Neural crest cell (in vitro differentiated cells): ENCODE measurements around the gene TBX15. TPM values are rescaled to one million over a fixed set of nuclear protein-coding genes. Genes with fewer than 3 reads are reported as not detected.
A peak's percentile ranks its signal among the peaks of the same experiment; 100 is the strongest.

Experiments
- DNase-seq: peaks from one replicate; pipeline ENCODE4 v3.0.0; 2021; ENCODE audit warnings: low read depth, mixed read lengths, low spot score
- H3K27ac Mint-ChIP-seq: one replicate; pipeline ENCODE4 v1.8.0; 2021; ENCODE audit warnings: mild to moderate bottlenecking, mixed read lengths; ENCODE audit not compliant: unreplicated experiment
- H3K27me3 Mint-ChIP-seq: 2 replicates; pipeline ENCODE4 v1.8.0; 2021; ENCODE audit warnings: low read depth, mild to moderate bottlenecking, mixed read lengths
- H3K36me3 Mint-ChIP-seq: 2 replicates; pipeline ENCODE4 v1.8.0; 2021; ENCODE audit warnings: low read depth, mild to moderate bottlenecking, mixed read lengths
- H3K4me1 Mint-ChIP-seq: 2 replicates; pipeline ENCODE4 v1.8.0; 2021; ENCODE audit warnings: mixed read lengths
- H3K4me3 Mint-ChIP-seq: one replicate; pipeline ENCODE4 v1.8.0; 2021; ENCODE audit warnings: mild to moderate bottlenecking, mixed read lengths
- H3K9me3 Mint-ChIP-seq: 2 replicates; pipeline ENCODE4 v1.8.0; 2021; ENCODE audit warnings: mixed read lengths
- total RNA-seq: library from RNA; stranded (reverse); gene quantifications from 2 replicates; pipeline ENCODE4 v1.2.1, GENCODE V29; 2021
- TF ChIP-seq, protein P1 (sequence below): fragments of 200-600 bp; sonication (generic); conservative IDR thresholded peaks from 2 replicates; pipeline ENCODE4 v1.5.0; 2021; ENCODE audit warnings: antibody characterized with exemption, mild to moderate bottlenecking

The TBX15 gene
- total RNA-seq, 1 donor from 2014 or later: 3.2 TPM

DNA sequence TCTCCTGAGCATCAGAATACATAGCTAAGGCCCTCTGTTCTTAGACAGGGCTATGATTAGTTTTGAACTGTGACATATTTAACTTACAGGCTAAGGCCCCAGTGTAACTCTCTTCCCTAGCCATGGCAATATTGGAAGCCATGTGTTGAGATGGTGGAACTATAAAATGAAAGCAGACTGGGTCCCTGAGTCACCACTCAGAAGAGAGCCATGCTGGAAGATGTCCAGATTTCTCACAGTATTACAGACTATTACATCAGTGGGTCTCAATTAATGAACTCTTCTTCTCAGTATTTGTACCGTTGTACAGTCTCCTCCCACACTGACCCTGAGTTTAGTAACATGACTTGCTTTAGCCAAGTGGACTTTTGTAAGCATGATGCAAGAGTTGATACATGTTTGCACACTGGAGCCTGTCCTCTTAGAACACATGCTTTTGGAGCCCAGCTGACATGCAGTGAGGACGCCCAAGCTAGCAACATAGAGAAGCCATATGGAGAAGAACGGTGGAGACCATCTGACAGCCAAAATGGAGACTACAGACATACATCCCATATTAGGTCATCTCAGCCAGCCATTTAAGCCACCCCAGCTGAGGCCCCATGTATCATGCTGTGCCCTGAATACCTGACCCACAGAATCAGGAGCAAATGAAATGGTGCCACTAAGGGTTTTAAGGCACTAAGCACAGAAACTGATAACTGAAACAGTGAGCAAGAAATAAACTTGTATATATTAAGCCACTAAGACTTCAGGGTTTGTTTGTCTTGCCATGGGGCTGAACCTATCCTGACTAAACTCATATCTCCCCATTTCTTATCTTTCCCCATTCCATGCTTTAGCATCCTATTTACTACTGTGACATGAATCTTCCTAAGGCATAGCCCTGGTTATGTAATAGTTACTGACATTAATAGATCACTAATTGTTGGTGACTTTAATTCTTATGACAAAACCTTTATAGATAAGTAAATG is 24.4 kb downstream of the TBX15 start:
- no peak for DNase-seq
- H3K4me3 Mint-ChIP-seq: no peak overlapping the region
- H3K9me3 Mint-ChIP-seq: peaks cover 2% of the 10 kb centered on the region
- no peak overlapping the region for H3K27ac Mint-ChIP-seq
- H3K36me3 Mint-ChIP-seq: no peaks in the 10 kb centered on the region
- no peaks in the 10 kb centered on the region for H3K4me1 Mint-ChIP-seq
- TF ChIP-seq, protein P1, sequence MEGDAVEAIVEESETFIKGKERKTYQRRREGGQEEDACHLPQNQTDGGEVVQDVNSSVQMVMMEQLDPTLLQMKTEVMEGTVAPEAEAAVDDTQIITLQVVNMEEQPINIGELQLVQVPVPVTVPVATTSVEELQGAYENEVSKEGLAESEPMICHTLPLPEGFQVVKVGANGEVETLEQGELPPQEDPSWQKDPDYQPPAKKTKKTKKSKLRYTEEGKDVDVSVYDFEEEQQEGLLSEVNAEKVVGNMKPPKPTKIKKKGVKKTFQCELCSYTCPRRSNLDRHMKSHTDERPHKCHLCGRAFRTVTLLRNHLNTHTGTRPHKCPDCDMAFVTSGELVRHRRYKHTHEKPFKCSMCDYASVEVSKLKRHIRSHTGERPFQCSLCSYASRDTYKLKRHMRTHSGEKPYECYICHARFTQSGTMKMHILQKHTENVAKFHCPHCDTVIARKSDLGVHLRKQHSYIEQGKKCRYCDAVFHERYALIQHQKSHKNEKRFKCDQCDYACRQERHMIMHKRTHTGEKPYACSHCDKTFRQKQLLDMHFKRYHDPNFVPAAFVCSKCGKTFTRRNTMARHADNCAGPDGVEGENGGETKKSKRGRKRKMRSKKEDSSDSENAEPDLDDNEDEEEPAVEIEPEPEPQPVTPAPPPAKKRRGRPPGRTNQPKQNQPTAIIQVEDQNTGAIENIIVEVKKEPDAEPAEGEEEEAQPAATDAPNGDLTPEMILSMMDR: no peak
- H3K27me3 Mint-ChIP-seq: peaks cover 3% of the 10 kb centered on the region

DNA sequence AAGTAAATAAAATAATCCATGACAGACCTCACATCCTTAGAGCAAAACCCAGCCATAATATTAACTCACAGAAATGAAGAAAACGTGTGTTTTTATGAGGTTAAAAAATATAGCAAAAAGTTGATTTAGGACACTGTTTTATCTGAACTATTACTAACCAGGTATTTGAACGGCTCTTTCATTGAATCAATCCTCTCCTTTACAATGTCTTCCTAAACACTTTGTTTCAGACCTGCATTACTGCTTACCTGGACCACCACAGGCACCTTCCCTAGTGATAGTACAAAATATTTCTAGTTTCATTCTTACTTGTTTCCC is 25.0 kb downstream of the TBX15 start:
- H3K27me3 Mint-ChIP-seq: peaks cover 3% of the 10 kb centered on the region
- TF ChIP-seq, protein P1: no peak
- no peaks in the 10 kb centered on the region for H3K36me3 Mint-ChIP-seq
- no peak overlapping the region for H3K27ac Mint-ChIP-seq
- no peak for DNase-seq
- H3K4me3 Mint-ChIP-seq: no peak overlapping the region
- H3K9me3 Mint-ChIP-seq: peaks cover 2% of the 10 kb centered on the region
- H3K4me1 Mint-ChIP-seq: no peaks in the 10 kb centered on the region

DNA sequence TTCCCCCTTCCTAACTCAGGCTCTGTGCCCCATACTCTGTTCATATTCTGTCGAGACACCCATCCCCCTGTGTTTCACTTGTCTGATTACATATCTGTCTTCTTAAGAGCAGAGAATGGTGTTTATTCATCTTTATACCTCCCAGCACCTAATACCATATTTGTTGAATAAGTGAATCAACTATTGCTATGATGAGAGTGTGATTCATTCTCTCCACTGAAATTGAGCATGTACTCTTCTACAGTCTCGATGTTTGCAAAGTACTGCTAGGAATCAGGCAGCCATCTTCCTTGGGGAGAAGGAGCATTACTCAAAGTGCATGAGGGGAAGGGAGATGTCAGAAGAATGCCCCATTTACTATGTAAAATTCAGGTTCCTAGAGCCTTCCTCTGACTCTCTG is 27.0 kb downstream of the TBX15 start:
- H3K27ac Mint-ChIP-seq: peak overlapping the region; percentile 39
- DNase-seq: no peak
- no peaks in the 10 kb centered on the region for H3K4me1 Mint-ChIP-seq
- H3K4me3 Mint-ChIP-seq: no peak overlapping the region
- H3K36me3 Mint-ChIP-seq: no peaks in the 10 kb centered on the region
- H3K27me3 Mint-ChIP-seq: peaks cover 3% of the 10 kb centered on the region
- TF ChIP-seq, protein P1: no peak
- peaks cover 2% of the 10 kb centered on the region for H3K9me3 Mint-ChIP-seq

DNA sequence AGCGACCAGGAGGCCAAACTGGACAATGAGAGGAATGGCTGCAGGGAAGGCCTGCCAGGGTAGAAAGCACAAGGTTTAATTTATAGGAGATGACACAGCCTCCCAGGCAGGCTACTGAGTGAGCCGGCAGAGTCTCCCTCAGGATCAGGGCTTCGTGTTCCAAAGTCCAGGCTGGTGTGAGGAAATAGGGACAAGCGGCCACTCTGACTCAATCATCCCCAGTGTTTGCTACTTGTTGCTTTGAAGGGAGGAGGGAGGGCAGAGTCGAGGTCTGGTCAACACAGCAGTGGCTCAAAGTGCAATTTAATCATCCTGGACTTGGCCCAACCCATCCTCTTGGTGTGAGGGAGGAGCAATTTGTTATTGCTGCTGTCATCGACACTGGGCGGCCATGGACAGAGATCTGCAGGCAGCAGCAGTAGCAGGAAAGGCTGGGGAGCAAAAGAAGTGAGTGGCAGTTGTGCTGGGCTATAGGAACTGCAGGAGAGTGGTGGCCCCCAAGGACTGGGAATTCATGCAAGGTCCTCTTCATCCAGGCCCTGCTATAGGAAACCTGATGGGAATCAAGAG is 27.5 kb downstream of the TBX15 start:
- Mint-ChIP-seq H3K27me3 (peaks cover 3% of the 10 kb centered on the region), H3K4me1 (no peaks in the 10 kb centered on the region), H3K27ac (no peak overlapping the region), H3K4me3 (no peak overlapping the region), H3K36me3 (no peaks in the 10 kb centered on the region), H3K9me3 (peaks cover 2% of the 10 kb centered on the region)
- TF ChIP-seq, protein P1: no peak
- no peak for DNase-seq

DNA sequence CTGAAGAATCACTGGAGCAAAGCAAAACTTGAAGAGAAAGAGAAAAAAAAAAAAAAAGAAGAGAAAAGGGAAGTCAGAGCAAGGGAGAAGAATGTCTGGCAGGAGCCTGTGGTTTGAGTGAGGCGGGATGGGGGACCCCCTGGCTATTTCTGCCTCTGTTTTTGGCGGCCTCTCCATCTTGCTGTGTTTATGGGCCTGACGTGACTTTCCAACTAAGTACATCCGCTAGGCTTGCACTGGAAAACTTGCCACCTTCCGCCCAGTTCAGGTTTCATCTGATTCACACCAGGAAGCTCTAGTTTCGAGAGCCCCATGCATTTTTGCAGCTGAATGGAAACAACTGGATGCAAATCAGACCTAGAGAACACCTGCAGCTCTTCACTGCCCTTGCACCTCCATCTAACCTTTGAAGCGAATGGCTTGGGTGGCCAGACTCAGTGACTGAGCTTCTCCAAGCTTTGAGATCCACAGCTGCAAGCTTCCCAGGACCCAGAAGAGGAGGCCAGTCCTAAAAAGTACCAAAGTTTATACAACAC is 28.0 kb downstream of the TBX15 start:
- no peaks in the 10 kb centered on the region for H3K4me1 Mint-ChIP-seq
- H3K36me3 Mint-ChIP-seq: no peaks in the 10 kb centered on the region
- H3K9me3 Mint-ChIP-seq: peaks cover 2% of the 10 kb centered on the region
- no peak overlapping the region for H3K4me3 Mint-ChIP-seq
- H3K27ac Mint-ChIP-seq: no peak overlapping the region
- H3K27me3 Mint-ChIP-seq: peaks cover 3% of the 10 kb centered on the region
- TF ChIP-seq, protein P1: no peak
- no peak for DNase-seq
